ENCODE data around the gene PLD3.
"Not testable (repeated sequence)": the region's sequence is repeated elsewhere in the genome, so short reads cannot be mapped to it uniquely, and the experiment has no call there.

Gene PLD3

DNA sequence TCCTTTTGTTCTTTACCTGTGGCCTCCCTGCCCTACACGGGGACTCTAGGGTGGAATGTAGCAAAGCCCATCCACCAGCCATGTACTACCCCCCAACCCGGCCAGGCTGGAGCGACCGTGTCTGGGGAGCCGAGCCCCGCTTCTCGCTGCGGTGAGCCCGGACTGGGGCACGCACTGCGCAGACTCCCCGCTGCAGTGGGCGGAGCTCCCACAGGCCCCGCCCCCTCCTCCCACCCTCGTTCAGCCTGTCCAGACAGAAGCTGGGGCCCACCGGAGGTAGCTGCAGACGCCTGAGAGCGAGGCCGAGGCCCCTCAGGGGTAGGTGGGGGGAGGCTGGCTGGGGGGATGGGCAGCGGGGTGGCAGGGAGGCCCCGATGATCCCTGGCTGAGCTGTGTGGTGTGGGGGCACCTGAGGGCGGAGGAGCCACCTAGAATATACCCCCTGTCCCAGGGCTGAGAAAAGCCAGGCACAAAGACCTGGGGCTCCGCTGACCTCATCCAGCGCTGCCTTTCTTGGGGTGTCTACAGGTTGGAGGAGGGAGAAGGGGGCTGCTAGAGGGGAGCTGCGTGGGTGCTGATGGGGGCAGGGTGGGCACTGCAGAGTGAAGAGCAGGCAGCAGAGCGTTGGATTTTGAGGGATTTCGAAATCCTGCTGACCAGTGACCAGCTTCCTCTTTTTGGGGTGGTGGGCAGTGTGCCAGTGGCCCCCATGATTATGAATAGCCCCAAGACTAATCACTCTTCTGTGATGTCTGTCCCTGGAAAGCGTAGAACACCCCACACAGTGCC lies 17.3 kb downstream of the PLD3 start:
- DNase-seq: peak; percentile 42

DNA sequence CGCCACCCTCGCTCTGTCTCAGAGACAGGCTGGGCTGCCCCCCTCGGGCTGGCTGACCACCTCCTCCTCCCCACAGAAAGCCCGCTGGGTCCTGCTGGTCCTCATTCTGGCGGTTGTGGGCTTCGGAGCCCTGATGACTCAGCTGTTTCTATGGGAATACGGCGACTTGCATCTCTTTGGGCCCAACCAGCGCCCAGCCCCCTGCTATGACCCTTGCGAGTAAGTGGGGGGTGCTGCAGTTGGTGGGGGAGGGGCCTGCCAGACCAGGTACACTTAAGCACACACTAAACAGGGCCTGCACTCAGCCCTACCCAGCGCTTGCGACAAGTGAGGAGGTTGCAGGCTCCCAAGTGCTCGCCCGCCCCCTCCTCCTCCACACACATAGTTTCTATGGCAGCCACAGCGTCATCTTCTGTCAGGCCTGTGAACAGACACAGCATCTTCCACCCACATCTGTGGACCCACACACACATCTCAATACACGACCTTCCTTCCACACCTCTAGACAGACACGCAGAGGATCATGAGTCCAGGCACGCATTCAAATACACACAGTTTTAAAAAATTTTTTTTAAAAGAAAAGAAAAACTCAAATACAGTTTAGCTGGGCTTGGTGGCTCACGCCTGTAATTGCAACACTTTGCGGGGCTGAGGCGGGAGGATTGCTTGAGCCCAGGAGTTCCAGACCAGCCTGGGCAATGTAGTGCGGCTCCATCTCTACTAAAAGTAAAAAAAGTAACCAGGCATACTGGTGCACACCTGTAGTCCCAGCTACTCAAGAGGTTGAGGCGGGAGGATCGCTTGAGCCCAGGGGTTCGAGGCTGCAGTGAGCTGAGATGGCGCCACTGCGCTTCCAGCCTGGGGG lies 18.4 kb downstream of the PLD3 start:
- no peak for DNase-seq

DNA sequence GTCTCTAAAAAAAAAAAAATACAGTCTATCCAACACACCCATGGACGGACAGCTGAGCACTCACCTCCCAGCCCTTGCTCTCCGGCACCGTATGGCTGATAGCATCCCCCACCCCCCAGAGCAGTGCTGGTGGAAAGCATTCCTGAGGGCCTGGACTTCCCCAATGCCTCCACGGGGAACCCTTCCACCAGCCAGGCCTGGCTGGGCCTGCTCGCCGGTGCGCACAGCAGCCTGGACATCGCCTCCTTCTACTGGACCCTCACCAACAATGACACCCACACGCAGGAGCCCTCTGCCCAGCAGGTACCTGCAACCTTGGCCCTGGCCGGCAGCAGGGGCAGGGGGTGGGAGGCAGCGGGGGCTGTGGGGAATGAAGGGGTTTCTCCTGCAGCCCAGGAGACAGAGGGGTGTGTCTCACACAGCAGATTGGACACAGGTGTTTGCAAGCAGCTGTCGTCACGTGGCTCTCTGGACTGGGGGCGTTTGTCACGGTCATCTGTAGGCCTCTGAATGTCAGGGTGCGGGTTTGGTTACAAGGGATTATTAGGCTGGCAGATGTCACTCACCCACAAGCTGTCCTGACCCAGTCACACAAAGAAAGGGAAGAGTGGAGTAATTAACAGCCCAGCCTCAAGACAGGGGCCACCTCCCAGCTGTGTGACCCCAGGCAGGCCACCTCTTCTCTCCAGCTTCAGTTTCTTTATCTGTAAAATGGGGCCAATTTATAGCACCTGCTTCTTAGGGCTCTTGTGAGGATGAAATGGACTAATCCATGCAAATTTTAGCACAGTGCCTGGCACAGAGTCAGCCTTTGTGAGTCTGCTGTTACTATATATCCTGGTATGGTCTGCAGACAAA lies 19.3 kb downstream of the PLD3 start:
- no peak for DNase-seq

DNA sequence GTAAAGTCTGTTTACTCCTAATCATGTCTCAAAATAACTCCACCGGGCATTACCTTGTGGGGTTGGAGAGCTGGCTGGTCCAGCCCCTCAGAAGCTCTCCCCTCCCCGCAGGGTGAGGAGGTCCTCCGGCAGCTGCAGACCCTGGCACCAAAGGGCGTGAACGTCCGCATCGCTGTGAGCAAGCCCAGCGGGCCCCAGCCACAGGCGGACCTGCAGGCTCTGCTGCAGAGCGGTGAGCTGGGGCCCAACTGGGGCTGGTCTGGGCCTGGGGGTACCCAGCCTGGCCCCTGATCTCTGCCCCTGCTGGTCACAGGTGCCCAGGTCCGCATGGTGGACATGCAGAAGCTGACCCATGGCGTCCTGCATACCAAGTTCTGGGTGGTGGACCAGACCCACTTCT lies 21.3 kb downstream of the PLD3 start:
- DNase-seq: no peak

DNA sequence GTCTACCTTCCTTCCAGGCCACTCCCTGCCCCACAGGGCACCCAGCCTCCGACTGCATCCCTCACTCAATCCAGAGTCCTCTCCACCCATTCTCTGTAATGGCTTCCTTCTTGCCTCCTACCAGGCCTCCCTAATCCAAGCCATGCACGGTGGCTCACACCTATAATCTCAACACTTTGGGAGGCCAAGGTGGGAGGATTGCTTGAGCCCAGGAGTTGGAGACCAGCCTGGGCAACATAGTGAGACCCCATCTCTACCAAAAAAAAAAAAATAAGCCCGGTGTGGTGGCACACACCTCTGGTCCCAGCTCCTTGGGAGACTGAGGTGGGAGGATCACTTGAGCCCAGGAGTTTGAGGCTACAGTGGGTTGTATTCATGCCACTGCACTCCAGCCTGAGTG lies 21.8 kb downstream of the PLD3 start:
- DNase-seq: not testable (repeated sequence)

DNA sequence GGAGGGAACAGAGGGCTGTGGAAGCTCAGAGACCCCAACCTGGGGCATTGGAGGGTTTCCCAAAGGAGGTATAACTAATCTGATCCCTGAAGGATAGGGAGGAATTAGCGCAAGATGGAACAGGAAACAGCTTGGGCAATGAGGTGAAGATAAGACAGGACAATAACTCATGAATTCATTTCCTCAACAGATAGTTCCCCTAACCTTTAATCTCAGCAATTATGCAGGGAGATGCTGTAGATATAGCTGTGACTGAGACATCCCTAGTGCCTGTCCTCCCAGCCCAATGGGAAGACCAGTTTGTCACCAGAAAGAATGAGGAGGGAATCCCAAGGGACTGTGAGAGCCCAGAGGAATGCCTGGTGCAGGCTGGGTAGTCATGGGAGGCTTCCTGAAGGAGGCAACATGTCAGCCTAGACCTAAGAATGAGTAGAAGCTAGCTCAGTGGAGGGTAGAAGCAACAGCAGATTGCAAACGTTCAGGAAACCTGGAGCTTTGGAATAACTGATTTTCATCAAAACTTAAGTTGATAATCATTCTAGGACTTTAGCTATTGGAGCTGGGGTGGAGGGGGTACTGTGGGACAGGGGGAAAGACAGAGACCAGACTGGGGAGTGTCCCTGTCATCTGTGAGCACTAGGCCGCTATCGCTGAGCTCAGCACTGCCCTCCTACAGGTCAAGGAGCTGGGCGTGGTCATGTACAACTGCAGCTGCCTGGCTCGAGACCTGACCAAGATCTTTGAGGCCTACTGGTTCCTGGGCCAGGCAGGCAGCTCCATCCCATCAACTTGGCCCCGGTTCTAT lies 22.7 kb downstream of the PLD3 start:
- no peak for DNase-seq

GRCh38 chr19:40371802-40372122 lies 23.3 kb downstream of the PLD3 start:
- no peak for DNase-seq

DNA sequence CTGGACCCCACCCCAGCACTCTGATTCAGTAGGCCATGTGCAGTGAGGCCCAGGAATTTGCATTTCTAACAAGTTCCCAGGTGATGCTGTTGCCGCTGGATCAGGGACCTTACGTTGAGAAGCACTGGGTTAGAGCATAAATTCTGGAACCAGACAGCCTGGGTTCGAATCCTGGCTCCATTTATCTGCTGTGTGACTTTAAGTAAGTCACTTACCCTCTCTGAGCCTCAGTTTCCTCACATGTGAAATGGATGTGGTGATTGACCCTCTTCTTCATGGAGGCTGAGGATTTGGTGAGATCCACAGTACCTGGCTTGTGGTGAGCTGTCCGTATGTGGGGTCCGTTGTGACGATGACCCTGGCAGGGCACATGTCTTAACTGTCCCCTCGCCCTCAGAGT lies 25.6 kb downstream of the PLD3 start:
- no peak for DNase-seq

DNA sequence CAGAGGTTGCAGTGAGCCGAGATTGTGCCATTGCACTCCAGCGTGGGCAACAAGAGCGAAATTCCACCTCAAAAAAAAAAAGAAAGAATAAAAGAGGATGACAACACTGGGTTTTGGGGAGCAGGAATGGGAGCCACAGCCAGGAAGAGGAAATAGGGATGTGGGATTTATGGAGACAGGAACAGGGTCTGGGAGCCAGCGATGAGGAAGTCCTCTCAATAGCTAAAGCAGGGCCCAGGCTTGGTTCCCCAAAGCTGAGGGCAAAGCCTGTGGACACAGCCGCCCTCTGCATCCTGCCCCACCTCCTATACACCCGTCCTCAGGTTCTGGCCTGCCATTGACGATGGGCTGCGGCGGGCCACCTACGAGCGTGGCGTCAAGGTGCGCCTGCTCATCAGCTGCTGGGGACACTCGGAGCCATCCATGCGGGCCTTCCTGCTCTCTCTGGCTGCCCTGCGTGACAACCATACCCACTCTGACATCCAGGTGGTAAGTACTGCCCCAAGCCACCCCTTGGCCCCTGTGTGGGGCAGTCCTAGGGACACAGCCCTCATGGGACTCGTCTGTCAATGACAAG lies 27.9 kb downstream of the PLD3 start:
- no peak for DNase-seq

- DNase-seq: no peak
These were observed 29.4 kb downstream of the PLD3 start for GRCh38 chr19:40377876-40378385.

DNA sequence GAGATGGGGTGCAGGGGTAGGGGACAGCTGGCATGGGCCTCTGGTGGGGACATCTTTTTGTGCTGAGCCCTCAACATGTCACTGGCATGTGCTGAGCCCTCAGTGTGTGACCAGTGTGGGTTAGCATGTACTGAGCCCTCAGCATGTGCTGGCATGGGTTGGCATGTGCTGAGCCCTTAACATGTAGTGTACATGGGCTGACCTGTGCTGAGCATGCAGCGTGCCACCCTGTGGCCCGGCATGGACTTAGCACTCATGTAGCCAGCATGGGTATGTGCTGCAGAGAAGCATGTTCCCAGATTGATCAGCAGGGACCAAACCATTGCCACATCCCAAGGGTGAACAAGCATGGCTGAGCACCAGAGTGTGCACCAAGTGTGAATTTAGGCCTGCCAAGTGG lies 30.0 kb downstream of the PLD3 start:
- DNase-seq: no peak

- no peak for DNase-seq
These were observed 31.1 kb downstream of the PLD3 start for GRCh38 chr19:40379446-40380198.

- no peak for DNase-seq
These were observed 31.9 kb downstream of the PLD3 start for GRCh38 chr19:40380199-40381037.

DNA sequence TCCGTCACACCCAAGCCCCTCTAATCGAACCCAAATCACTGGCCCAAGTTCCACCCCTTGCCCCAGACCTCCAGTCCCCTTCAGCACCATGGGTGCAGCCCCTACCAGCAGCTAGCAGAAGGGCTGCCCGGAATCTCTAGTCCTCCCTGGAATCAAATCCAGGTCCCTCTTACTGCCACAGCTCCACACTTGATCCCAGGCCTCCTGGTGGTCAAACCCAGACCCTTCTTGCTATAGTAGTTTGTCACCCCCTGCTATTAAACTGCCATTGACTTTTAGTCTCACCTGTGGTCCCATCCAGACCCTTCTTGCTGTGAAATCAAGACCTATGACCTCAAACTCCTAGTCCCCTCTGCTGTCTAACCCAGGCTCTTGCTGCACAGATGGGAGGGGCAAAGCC lies 32.8 kb downstream of the PLD3 start:
- DNase-seq: no peak

DNA sequence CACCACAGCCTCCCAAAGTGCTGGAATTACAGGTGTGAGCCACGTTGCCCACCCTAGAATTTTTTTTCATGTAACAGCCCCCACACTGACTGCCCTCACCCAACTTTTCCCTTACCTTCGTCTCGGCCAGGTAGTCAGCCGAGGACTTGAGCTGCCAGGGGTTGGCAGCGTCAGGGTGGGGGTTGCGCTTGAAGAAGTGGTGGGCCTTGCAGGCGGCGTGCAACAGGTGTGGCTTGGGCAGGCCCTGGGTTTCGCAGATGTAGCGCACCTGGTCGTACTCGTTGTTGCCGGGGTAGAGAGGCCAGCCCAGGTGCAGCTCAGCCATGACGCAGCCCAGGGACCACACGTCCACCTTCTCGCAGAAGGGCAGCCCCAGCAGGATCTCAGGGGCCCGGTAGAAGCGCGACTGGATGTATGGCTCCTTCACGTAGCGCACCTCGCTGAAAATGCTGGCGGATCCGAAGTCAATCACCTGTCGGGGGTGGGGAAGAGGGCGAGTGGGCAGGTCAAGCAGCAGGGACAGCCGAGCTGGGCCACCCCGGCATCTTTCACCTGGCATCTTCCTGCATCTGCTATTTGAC lies 35.3 kb downstream of the PLD3 start:
- no peak for DNase-seq

GRCh38 chr19:40387155-40387554 lies 38.7 kb downstream of the PLD3 start:
- no peak for DNase-seq

GRCh38 chr19:40388481-40388880 lies 40.0 kb downstream of the PLD3 start:
- DNase-seq: no peak

GRCh38 chr19:40389404-40390083 lies 41.0 kb downstream of the PLD3 start:
- DNase-seq: no peak

GRCh38 chr19:40390084-40390742 lies 41.7 kb downstream of the PLD3 start, which contains the start of gene HIPK4:
Gene HIPK4, minus strand, starts transcription at chr19:40390181. Its CDS starts 279 bp downstream, at chr19:40389902.
- no peak for DNase-seq

Measured in stimulated activated CD4-positive, alpha-beta T cell treated with anti-CD3 and anti-CD28 coated beads, Interleukin-4, amount 100 ng/mL, for 24 hours (primary cell).